ENCODE data around the gene IQSEC3.

IQSEC3 gene

GRCh38 chr12:152440-152839 is 85.9 kb downstream of the IQSEC3 start:
- H3K27me3 ChIP-seq (ENCODE audit: control insufficient read depth, insufficient read depth, low read length), result peaks cover 47% of the 10 kb centered on the region
- no peaks in the 10 kb centered on the region for H3K36me3 ChIP-seq (ENCODE audit: insufficient read depth, low read length)
- no peaks in the 10 kb centered on the region for H3K4me1 ChIP-seq (ENCODE audit: control insufficient read depth, insufficient read depth, low read length)
- H3K9ac ChIP-seq (ENCODE audit: low read depth, low read length), result no peak overlapping the region
- no peak overlapping the region for H3K4me3 ChIP-seq (ENCODE audit: low read length)
- H3K9me3 ChIP-seq (replicated peaks; ENCODE audit: low read length), result no peaks in the 10 kb centered on the region
- no peak overlapping the region for H3K4me2 ChIP-seq (ENCODE audit: low read length)

- H3K27me3 ChIP-seq (ENCODE audit: control insufficient read depth, insufficient read depth, low read length), result peaks cover 43% of the 10 kb centered on the region
- no peak overlapping the region for H3K4me2 ChIP-seq (ENCODE audit: low read length)
- H3K36me3 ChIP-seq (ENCODE audit: insufficient read depth, low read length), result no peaks in the 10 kb centered on the region
- H3K4me3 ChIP-seq (ENCODE audit: low read length), result no peak overlapping the region
- H3K9me3 ChIP-seq (replicated peaks; ENCODE audit: low read length), result no peaks in the 10 kb centered on the region
- H3K9ac ChIP-seq (ENCODE audit: low read depth, low read length), result no peak overlapping the region
- no peaks in the 10 kb centered on the region for H3K4me1 ChIP-seq (ENCODE audit: control insufficient read depth, insufficient read depth, low read length)
Measured at GRCh38 chr12:153080-153746, 86.6 kb downstream of the IQSEC3 start.

GRCh38 chr12:154058-154457 is 87.5 kb downstream of the IQSEC3 start:
- Histone ChIP-seq H3K36me3 (ENCODE audit: insufficient read depth, low read length) (no peaks in the 10 kb centered on the region), H3K4me3 (ENCODE audit: low read length) (no peak overlapping the region), H3K4me2 (ENCODE audit: low read length) (no peak overlapping the region), H3K4me1 (ENCODE audit: control insufficient read depth, insufficient read depth, low read length) (no peaks in the 10 kb centered on the region), H3K9me3 (replicated peaks; ENCODE audit: low read length) (no peaks in the 10 kb centered on the region), H3K27me3 (ENCODE audit: control insufficient read depth, insufficient read depth, low read length) (peaks cover 38% of the 10 kb centered on the region), H3K9ac (ENCODE audit: low read depth, low read length) (no peak overlapping the region)

GRCh38 chr12:155006-155405 is 88.4 kb downstream of the IQSEC3 start:
- H3K4me3 ChIP-seq (ENCODE audit: low read length), result no peak overlapping the region
- no peak overlapping the region for H3K4me2 ChIP-seq (ENCODE audit: low read length)
- no peaks in the 10 kb centered on the region for H3K4me1 ChIP-seq (ENCODE audit: control insufficient read depth, insufficient read depth, low read length)
- H3K9ac ChIP-seq (ENCODE audit: low read depth, low read length), result no peak overlapping the region
- no peaks in the 10 kb centered on the region for H3K36me3 ChIP-seq (ENCODE audit: insufficient read depth, low read length)
- H3K9me3 ChIP-seq (replicated peaks; ENCODE audit: low read length), result no peaks in the 10 kb centered on the region
- H3K27me3 ChIP-seq (ENCODE audit: control insufficient read depth, insufficient read depth, low read length), result peaks cover 36% of the 10 kb centered on the region

GRCh38 chr12:155646-156045 is 89.1 kb downstream of the IQSEC3 start:
- Histone ChIP-seq H3K4me2 (ENCODE audit: low read length) (no peak overlapping the region), H3K9ac (ENCODE audit: low read depth, low read length) (no peak overlapping the region), H3K36me3 (ENCODE audit: insufficient read depth, low read length) (no peaks in the 10 kb centered on the region), H3K27me3 (ENCODE audit: control insufficient read depth, insufficient read depth, low read length) (peaks cover 38% of the 10 kb centered on the region), H3K4me3 (ENCODE audit: low read length) (no peak overlapping the region), H3K4me1 (ENCODE audit: control insufficient read depth, insufficient read depth, low read length) (no peaks in the 10 kb centered on the region), H3K9me3 (replicated peaks; ENCODE audit: low read length) (no peaks in the 10 kb centered on the region)

- Histone ChIP-seq H3K27me3 (ENCODE audit: control insufficient read depth, insufficient read depth, low read length) (peaks cover 39% of the 10 kb centered on the region), H3K9ac (ENCODE audit: low read depth, low read length) (no peak overlapping the region), H3K4me2 (ENCODE audit: low read length) (no peak overlapping the region), H3K4me3 (ENCODE audit: low read length) (no peak overlapping the region), H3K9me3 (replicated peaks; ENCODE audit: low read length) (no peaks in the 10 kb centered on the region), H3K4me1 (ENCODE audit: control insufficient read depth, insufficient read depth, low read length) (no peaks in the 10 kb centered on the region), H3K36me3 (ENCODE audit: insufficient read depth, low read length) (no peaks in the 10 kb centered on the region)
Measured at GRCh38 chr12:156945-157344, 90.4 kb downstream of the IQSEC3 start.

GRCh38 chr12:157644-158043 is 91.1 kb downstream of the IQSEC3 start:
- H3K4me3 ChIP-seq (ENCODE audit: low read length), result no peak overlapping the region
- no peak overlapping the region for H3K9ac ChIP-seq (ENCODE audit: low read depth, low read length)
- H3K36me3 ChIP-seq (ENCODE audit: insufficient read depth, low read length), result no peaks in the 10 kb centered on the region
- H3K4me2 ChIP-seq (ENCODE audit: low read length), result no peak overlapping the region
- peaks cover 40% of the 10 kb centered on the region for H3K27me3 ChIP-seq (ENCODE audit: control insufficient read depth, insufficient read depth, low read length)
- no peaks in the 10 kb centered on the region for H3K9me3 ChIP-seq (replicated peaks; ENCODE audit: low read length)
- H3K4me1 ChIP-seq (ENCODE audit: control insufficient read depth, insufficient read depth, low read length), result no peaks in the 10 kb centered on the region

- H3K36me3 ChIP-seq (ENCODE audit: insufficient read depth, low read length), result no peaks in the 10 kb centered on the region
- H3K9ac ChIP-seq (ENCODE audit: low read depth, low read length), result no peak overlapping the region
- no peaks in the 10 kb centered on the region for H3K4me1 ChIP-seq (ENCODE audit: control insufficient read depth, insufficient read depth, low read length)
- peaks cover 38% of the 10 kb centered on the region for H3K27me3 ChIP-seq (ENCODE audit: control insufficient read depth, insufficient read depth, low read length)
- H3K9me3 ChIP-seq (replicated peaks; ENCODE audit: low read length), result no peaks in the 10 kb centered on the region
- no peak overlapping the region for H3K4me2 ChIP-seq (ENCODE audit: low read length)
- no peak overlapping the region for H3K4me3 ChIP-seq (ENCODE audit: low read length)
Measured at GRCh38 chr12:159156-159782, 92.7 kb downstream of the IQSEC3 start.

- H3K4me1 ChIP-seq (ENCODE audit: control insufficient read depth, insufficient read depth, low read length), result no peaks in the 10 kb centered on the region
- H3K9me3 ChIP-seq (replicated peaks; ENCODE audit: low read length), result no peaks in the 10 kb centered on the region
- peaks cover 51% of the 10 kb centered on the region for H3K27me3 ChIP-seq (ENCODE audit: control insufficient read depth, insufficient read depth, low read length)
- no peak overlapping the region for H3K4me2 ChIP-seq (ENCODE audit: low read length)
- no peak overlapping the region for H3K9ac ChIP-seq (ENCODE audit: low read depth, low read length)
- H3K36me3 ChIP-seq (ENCODE audit: insufficient read depth, low read length), result no peaks in the 10 kb centered on the region
- no peak overlapping the region for H3K4me3 ChIP-seq (ENCODE audit: low read length)
Measured at GRCh38 chr12:160858-161257, 94.3 kb downstream of the IQSEC3 start.

GRCh38 chr12:161823-162222 is 95.3 kb downstream of the IQSEC3 start:
- Histone ChIP-seq H3K4me1 (ENCODE audit: control insufficient read depth, insufficient read depth, low read length) (no peaks in the 10 kb centered on the region), H3K36me3 (ENCODE audit: insufficient read depth, low read length) (no peaks in the 10 kb centered on the region), H3K4me2 (ENCODE audit: low read length) (no peak overlapping the region), H3K9me3 (replicated peaks; ENCODE audit: low read length) (no peaks in the 10 kb centered on the region), H3K4me3 (ENCODE audit: low read length) (no peak overlapping the region), H3K27me3 (ENCODE audit: control insufficient read depth, insufficient read depth, low read length) (peaks cover 57% of the 10 kb centered on the region), H3K9ac (ENCODE audit: low read depth, low read length) (no peak overlapping the region)

- Histone ChIP-seq H3K9ac (ENCODE audit: low read depth, low read length) (no peak overlapping the region), H3K9me3 (replicated peaks; ENCODE audit: low read length) (no peaks in the 10 kb centered on the region), H3K4me1 (ENCODE audit: control insufficient read depth, insufficient read depth, low read length) (no peaks in the 10 kb centered on the region), H3K4me3 (ENCODE audit: low read length) (no peak overlapping the region), H3K4me2 (ENCODE audit: low read length) (no peak overlapping the region), H3K27me3 (ENCODE audit: control insufficient read depth, insufficient read depth, low read length) (peaks cover 66% of the 10 kb centered on the region), H3K36me3 (ENCODE audit: insufficient read depth, low read length) (no peaks in the 10 kb centered on the region)
Measured at GRCh38 chr12:162467-163307, 96.1 kb downstream of the IQSEC3 start.
